Activated naive CD4-positive, alpha-beta T cell treated with anti-CD3 and anti-CD28 coated beads, Interleukin-2, amount 50 U/mL, for 16 hours (primary cell): Measurements from ENCODE around the gene ANO2.
"Not testable (repeated sequence)": the region's sequence is repeated elsewhere in the genome, so short reads cannot be mapped to it uniquely, and the experiment has no call there.

Experiments used
- DNase-seq: peaks from one replicate; pipeline ENCODE4 v3.0.0-alpha.2; 2020

The ANO2 gene

GRCh38 chr12:5568325-5568981, 376.6 kb downstream of the ANO2 start:
- DNase-seq, result no peak

DNA sequence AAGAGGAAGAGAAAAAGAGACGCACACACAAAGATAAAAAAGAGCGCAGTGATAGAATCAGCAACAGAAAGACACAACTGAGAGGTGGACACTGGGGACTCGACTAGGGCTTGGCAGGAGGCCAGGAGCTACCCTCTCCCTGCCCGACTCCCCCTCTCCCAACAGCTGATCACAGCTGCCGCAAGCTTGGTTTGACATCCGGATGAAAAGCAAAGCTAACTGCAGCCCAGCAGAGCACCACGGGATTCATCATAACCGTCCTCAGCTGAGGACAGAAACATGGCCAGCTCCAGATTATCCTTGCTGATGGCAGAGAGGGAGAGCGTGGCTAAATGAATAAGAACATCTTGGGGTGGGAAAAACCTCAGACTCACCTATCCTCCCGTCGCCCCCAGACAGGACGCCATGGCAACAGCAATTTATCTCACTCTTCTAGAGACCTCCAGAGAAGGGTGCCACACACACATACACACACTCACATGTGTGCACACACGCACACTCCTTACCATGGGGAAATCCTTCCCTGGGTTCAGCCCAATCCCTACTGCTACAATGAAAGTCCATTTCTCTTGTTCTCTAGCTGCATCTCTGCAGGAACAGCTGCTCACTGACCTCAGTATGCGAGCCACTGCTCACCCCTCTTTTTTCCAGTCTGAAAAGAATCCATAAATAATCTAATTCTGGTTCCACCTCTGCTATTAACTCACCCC, 377.9 kb downstream of the ANO2 start:
- DNase-seq, result no peak

DNA sequence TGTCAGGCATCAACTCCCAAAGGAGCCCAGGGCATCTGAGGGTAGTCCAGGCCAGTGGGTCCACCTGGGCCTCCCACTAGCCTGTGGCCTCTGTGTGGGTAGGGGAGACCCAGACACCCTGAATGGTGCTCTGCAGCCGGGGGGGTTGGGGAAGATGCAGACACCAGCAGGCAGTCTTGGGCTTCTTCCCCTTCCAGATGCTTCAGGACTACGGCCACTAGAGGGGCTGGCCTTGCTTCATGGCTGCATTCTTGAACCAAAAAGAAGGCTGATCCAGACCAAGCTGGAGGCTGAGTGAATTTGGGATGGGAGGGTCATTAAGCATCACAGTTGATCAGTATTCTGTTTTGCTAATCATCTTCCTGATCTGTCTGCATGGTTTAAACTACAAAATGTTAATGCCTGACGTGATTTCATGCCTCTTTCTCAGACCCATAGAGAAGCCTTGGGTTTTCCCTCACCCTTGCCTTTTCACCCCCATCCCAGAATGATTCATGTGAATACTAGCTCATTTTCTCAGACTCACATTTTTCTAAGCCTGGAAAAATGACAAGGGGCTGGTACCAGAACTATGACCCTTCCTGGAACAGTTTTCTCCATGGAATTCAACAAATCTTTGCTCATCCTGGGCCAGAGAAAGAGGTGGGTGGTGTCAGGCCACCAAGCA, 379.0 kb downstream of the ANO2 start:
- no peak for DNase-seq

DNA sequence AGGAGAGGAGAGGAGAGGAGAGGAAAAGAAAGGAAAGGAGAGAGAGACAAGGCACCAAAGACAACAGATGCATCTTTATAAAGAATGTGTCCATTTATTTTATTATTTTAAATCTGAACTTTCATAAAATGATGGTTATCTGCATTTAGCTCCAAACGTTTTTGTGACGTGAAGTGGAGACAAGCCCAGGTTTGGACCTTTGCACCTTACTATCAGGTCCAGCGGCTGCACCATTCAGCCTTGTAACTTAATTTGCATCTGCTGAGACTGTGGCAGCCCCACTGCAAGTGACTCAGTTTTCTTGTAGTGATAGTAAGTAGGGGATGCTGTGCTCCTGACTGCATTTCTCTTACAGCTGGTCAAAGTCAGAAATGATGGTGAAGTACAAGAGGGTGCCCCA, 382.5 kb downstream of the ANO2 start:
- no peak for DNase-seq

GRCh38 chr12:5561846-5562245, 383.2 kb downstream of the ANO2 start:
- DNase-seq, result no peak

GRCh38 chr12:5561057-5561456, 384.0 kb downstream of the ANO2 start:
- DNase-seq, result no peak

- DNase-seq, result no peak
Measured at GRCh38 chr12:5560265-5560664, 384.8 kb downstream of the ANO2 start.

DNA sequence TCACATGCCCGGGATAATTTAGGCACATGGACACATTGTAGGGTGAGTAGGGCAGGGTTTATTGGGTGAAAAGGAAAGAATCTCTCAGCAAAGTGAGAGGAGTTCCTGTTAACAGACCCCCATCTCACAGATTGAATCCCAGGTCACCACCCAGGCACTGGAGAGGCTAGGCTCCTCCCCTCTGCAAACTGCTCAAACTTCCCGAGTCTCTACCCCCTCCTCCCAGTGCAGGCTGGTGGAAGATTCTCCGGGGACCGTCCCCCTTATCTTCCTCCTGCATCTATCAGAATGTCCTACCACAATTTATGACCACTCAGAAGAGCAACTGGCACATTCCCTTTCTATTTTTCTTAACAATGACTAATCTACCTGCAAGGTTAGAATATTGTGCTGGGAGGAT, 387.2 kb downstream of the ANO2 start:
- no peak for DNase-seq

GRCh38 chr12:5556946-5557673, 387.9 kb downstream of the ANO2 start:
- DNase-seq, result no peak

GRCh38 chr12:5556033-5556614, 388.9 kb downstream of the ANO2 start:
- no peak for DNase-seq

- no peak for DNase-seq
Measured at GRCh38 chr12:5554711-5555110, 390.3 kb downstream of the ANO2 start.

GRCh38 chr12:5549011-5549410, 396.0 kb downstream of the ANO2 start:
- DNase-seq, result no peak

- DNase-seq, result no peak
Measured at GRCh38 chr12:5548152-5548943, 396.7 kb downstream of the ANO2 start.

- DNase-seq, result no peak
Measured at GRCh38 chr12:5546616-5547015, 398.4 kb downstream of the ANO2 start.

DNA sequence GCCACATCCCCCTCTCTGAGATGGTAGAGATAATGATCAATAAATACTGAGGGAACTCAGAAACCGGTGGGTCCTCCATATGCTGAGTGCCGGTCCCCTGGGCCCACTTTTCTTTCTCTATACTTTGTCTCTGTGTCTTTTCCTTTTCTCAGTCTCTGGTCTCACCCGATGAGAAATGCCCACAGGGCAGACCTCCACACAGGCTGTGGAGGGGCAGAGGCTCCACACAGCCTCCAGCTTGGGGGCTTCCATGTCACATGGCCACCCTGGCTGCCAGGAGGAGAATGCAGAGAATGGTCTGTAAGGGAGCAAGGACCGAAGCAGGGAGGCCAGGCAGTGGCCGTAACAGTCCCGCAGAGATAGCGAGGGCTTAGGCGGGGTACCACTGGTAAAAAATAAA, 407.3 kb downstream of the ANO2 start:
- DNase-seq, result no peak

DNA sequence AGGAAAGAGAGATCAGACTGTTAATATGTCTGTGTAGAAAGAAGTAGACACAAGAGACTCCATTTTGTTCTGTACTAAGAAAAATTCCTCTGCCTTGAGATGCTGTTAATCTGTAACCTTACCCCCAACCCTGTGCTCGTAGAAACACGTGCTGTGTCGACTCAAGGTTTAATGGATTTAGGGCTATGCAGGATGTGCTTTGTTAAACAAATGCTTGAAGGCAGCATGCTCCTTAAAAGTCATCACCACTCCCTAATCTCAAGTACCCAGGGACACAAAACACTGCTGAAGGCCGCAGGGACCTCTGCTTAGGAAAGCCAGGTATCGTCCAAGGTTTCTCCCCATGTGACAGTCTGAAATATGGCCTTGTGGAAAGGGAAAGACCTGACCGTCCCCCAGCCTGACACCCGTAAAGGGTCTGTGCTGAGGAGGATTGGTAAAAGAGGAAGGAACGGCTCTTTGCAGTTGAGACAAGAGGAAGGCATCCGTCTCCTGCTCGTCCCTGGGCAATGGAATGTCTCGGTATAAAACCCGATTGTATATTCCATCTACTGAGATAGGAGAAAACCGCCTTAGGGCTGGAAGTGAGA, 407.9 kb downstream of the ANO2 start:
- not testable (repeated sequence) for DNase-seq

DNA sequence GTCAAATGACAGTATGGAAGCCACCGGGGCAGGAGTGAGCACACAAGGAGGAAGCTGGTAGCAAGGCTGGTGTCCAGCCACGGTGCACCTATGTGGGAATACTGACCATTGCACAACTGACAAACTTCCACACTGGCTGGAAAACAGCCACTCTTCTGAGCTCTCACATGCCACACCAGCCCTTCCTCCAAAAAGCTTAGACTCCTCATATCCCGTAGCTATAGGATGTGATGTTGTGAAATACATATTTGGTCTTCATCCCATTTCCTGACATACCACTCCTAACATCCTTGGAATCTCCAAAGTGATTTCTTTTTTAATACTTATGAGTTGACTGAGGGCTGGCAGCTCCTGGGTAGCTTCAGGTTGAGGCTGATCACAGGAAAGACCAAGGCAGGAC, 409.5 kb downstream of the ANO2 start:
- no peak for DNase-seq

DNA sequence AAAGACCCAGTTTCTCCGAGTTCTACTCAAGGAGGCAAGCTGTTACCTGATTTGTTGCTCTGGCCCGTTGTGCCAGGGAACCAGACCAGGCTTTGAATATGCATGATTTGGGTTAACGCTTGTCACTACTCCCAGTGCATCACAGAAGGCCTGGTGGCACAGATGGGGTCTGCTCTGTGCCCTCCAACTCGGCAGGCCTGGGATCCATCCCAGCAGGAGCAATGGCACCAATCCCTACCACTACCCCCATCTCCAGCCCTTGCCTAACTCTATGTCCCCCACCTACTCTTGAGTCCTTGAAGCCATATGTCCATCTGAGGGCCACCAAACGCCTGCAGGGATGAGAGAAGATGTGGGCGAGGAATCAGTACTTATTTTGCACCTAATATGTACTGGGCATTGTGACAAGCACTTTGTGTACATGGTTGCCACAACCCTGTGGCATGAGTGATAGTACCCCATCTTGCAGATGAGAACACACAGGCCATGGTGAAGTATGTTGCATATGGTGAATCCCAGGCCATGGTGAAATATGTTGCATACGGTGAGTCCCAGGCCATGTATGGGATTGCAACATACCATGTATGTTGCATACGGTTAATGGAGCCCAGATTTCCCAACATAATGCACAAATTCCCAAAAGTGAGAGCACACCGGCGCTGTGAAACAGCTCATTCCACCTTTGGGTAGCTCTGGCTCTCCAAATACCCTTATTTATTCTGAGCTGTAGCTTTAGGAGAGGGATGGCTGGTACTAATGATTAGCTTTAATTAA, 410.4 kb downstream of the ANO2 start:
- no peak for DNase-seq

- DNase-seq, result no peak
Measured at GRCh38 chr12:5533368-5533767, 411.7 kb downstream of the ANO2 start.

DNA sequence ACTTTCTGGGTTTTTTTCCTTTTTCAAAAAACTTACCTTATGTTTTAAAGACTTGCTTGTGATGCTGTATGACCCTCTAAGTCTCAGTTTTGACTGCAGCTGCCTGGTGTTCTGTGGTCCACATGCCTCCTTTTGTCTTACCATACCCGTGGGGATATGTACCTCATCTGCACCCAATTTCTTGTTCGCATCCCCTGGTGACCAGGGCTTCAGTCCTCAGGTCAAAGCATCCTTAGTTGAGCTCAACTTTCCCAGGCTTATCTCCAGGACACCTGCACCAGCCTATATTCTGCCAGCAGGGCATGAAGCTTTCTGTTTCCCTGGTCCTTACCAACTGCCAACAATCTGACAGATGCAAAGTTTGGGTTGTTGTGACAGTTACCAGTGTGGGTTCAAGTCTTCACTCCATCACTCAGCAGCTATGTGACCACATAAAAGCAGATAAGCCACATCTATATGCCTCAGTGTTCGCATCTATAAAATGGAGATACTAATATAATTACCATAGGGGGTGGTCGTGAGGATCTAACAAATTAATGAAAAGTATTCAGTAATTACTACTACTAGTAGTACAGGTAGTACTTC, 419.2 kb downstream of the ANO2 start:
- DNase-seq, result no peak
